ENCODE data around the gene TBC1D5. TPM values are rescaled to one million over a fixed set of nuclear protein-coding genes. Genes with fewer than 3 reads are reported as not detected.
"Not testable (repeated sequence)": the region's sequence is repeated elsewhere in the genome, so short reads cannot be mapped to it uniquely, and the experiment has no call there.

TBC1D5 gene
- total and polyA plus RNA-seq, 2 of the 4 experiments (the other 2 are of a cell fraction): 16.4 to 57.0 TPM

DNA sequence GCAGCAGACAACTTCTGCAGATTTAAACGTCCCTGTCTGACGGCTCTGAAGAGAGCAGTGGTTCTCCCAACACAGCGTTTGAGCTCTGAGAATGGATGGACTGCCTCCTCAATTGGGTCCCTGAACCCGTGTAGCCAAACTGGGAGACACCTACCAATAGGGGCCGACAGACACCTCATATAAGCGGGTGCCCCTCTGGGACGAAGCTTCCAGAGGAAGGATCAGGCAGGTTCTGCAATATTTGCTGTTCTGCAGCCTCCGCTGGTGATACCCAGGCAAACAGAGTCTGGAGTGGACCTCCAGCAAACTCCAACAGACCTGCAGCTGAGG, 48.8 kb downstream of the TBC1D5 start:
- H3K27ac ChIP-seq (ENCODE audit: insufficient read depth, low read length); H4K20me1 ChIP-seq (ENCODE audit: insufficient read depth, low read length); dilution Hi-C loops (cut with HindIII; ENCODE audit: low sequenced_read_pairs, unreplicated experiment); H2AFZ ChIP-seq (replicated peaks; ENCODE audit: low read length, poor library complexity); H4K8ac ChIP-seq (ENCODE audit: low read depth in 2 of 2, low read length in 2 of 2); H3K23ac ChIP-seq (ENCODE audit: low read depth, low read length); DNase-seq; ATAC-seq (ENCODE audit: low read depth); H3K4me1 ChIP-seq (ENCODE audit: control insufficient read depth, insufficient read depth, low read length); H2AK9ac ChIP-seq (replicated peaks; ENCODE audit: low read depth, low read length, poor library complexity); H3K56ac ChIP-seq (ENCODE audit: extremely low read depth, insufficient read depth, low read length); H3K18ac ChIP-seq (ENCODE audit: low read depth, low read length); CTCF ChIA-PET; H4K5ac ChIP-seq (ENCODE audit: low read depth, low read length); H2BK15ac ChIP-seq (ENCODE audit: low read depth, low read length); intact Hi-C loops (cut with micrococcal nuclease); H3K4ac ChIP-seq (ENCODE audit: low read depth, low read length); H3K36me3 ChIP-seq (ENCODE audit: control insufficient read depth, insufficient read depth, low read length); H4K91ac ChIP-seq (ENCODE audit: insufficient read depth, low read depth, low read length); H3K4me3 ChIP-seq (ENCODE audit: insufficient read depth, low read depth, low read length); BruUV-seq (replicated peaks); H2BK20ac ChIP-seq (ENCODE audit: low read depth, low read length); H3K14ac ChIP-seq (replicated peaks; ENCODE audit: low read depth, low read length); H3K4me2 ChIP-seq (ENCODE audit: low read depth, low read length); POLR2A ChIA-PET (ENCODE audit: unreplicated experiment); H2BK120ac ChIP-seq (ENCODE audit: low read depth, low read length); H2AK5ac ChIP-seq (ENCODE audit: low read depth, low read length); H3K27me3 ChIP-seq (ENCODE audit: control insufficient read depth, insufficient read depth, low read length); H2BK5ac ChIP-seq (ENCODE audit: low read depth, low read length, poor library complexity, severe bottlenecking); H3K9ac ChIP-seq (ENCODE audit: low read depth, low read length); in situ Hi-C loops (cut with MboI; ENCODE audit: low sequenced_read_pairs); H3K9me3 ChIP-seq (ENCODE audit: control insufficient read depth, insufficient read depth, low read length); H3K9me1 ChIP-seq (ENCODE audit: insufficient read depth, low read length): not testable (repeated sequence)
- WGBS, 2 experiments (ENCODE audit: extremely low coverage in 2 of 2, insufficient read length in 1 of 2): 93% methylated on average over 3 of the region's 8 CpGs; no CpG with 5 or more reads in 1 of the 2 experiments
- H3K79me1 ChIP-seq (ENCODE audit: low read depth in 1 of 2, low read length in 2 of 2): peaks cover 6 to 18% of the 10 kb centered on the region in 2 experiments; a peak in 3 of 4 replicates

DNA sequence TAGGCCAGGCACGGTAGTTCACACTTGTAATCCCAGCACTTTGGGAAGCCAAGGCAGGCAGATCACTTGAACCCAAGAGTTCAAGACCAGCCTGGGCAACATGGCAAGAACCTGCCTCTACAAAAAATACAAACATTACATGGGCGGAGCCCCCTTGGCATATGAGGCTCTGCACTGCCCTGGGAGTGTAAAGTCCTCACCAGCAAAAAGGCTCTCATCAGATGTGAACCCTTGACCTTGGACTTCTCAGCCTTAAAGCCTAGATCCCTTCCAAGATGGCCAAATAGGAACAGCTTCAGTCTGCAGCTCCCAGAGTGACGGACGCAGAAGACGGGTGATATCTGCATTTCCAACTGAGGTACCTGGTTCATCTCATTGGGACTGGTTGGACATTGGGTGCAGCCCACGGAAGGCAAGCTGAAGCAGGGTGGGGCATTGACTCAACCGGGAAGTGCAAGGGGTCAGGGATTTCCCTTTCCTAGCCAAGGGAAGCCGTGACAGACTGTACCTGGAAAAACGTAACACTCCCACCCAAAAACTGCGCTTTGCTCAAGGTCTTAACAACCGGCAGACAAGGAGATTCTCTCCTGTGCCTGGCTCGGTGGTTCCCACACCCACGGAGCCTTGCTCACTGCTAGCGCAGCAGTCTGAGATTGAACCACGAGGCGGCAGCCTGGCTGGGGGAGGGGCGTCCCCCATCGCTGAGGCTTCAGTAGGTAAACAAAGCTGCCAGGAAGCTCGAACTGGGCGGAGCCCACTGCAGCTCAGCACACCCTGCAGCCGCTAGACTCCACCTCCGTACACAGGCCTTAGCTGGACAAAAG, 49.4 kb downstream of the TBC1D5 start:
- H3K4ac ChIP-seq (ENCODE audit: low read depth, low read length); dilution Hi-C loops (cut with HindIII; ENCODE audit: low sequenced_read_pairs, unreplicated experiment); H3K4me1 ChIP-seq (ENCODE audit: control insufficient read depth, insufficient read depth, low read length); H4K8ac ChIP-seq (ENCODE audit: low read depth in 2 of 2, low read length in 2 of 2); H2AFZ ChIP-seq (replicated peaks; ENCODE audit: low read length, poor library complexity); H2BK5ac ChIP-seq (ENCODE audit: low read depth, low read length, poor library complexity, severe bottlenecking); H3K27me3 ChIP-seq (ENCODE audit: control insufficient read depth, insufficient read depth, low read length); H4K5ac ChIP-seq (ENCODE audit: low read depth, low read length); H3K4me2 ChIP-seq (ENCODE audit: low read depth, low read length); H3K9ac ChIP-seq (ENCODE audit: low read depth, low read length); POLR2A ChIA-PET (ENCODE audit: unreplicated experiment); H3K18ac ChIP-seq (ENCODE audit: low read depth, low read length); DNase-seq; H4K91ac ChIP-seq (ENCODE audit: insufficient read depth, low read depth, low read length); H3K36me3 ChIP-seq (ENCODE audit: control insufficient read depth, insufficient read depth, low read length); H2BK15ac ChIP-seq (ENCODE audit: low read depth, low read length); H3K56ac ChIP-seq (ENCODE audit: extremely low read depth, insufficient read depth, low read length); BruUV-seq (replicated peaks); H3K27ac ChIP-seq (ENCODE audit: insufficient read depth, low read length); H2BK20ac ChIP-seq (ENCODE audit: low read depth, low read length); H2AK5ac ChIP-seq (ENCODE audit: low read depth, low read length); H3K9me1 ChIP-seq (ENCODE audit: insufficient read depth, low read length); ATAC-seq (ENCODE audit: low read depth); H2AK9ac ChIP-seq (replicated peaks; ENCODE audit: low read depth, low read length, poor library complexity); H2BK120ac ChIP-seq (ENCODE audit: low read depth, low read length); H3K14ac ChIP-seq (replicated peaks; ENCODE audit: low read depth, low read length); H3K4me3 ChIP-seq (ENCODE audit: insufficient read depth, low read depth, low read length); H3K9me3 ChIP-seq (ENCODE audit: control insufficient read depth, insufficient read depth, low read length); H4K20me1 ChIP-seq (ENCODE audit: insufficient read depth, low read length); in situ Hi-C loops (cut with MboI; ENCODE audit: low sequenced_read_pairs); H3K23ac ChIP-seq (ENCODE audit: low read depth, low read length); intact Hi-C loops (cut with micrococcal nuclease): not testable (repeated sequence)
- 100% methylated on average over 6 of the region's 22 CpGs; no CpG with 5 or more reads in 1 of the 2 experiments for WGBS, 2 experiments (ENCODE audit: extremely low coverage in 2 of 2, insufficient read length in 1 of 2)
- H3K79me1 ChIP-seq (ENCODE audit: low read depth in 1 of 2, low read length in 2 of 2): peaks cover 6 to 18% of the 10 kb centered on the region in 2 experiments; a peak in 3 of 4 replicates
- CTCF ChIA-PET: interaction anchor here (0.7 kb wide), 1 partner anchor 194 kb away, joined by 4 read pairs; no protein-coding TSS in a partner anchor

Measured in IMR-90 (cell line).